HEK293 (cell line): ENCODE results near the gene METAP1D.

Experiments
- CTCF ChIA-PET: fragments of 350-600 bp; formaldehyde crosslinking; extraction: SDS; loops from one replicate; lab custom pipeline; 2021; ENCODE audit warnings: antibody characterized with exemption; lab: Yijun Ruan, JAX
- POLR2A ChIA-PET: fragments of 300-600 bp; formaldehyde crosslinking; extraction: SDS; loops from one replicate; lab custom pipeline; 2020; ENCODE audit warnings: antibody characterized with exemption, inconsistent platforms; lab: Yijun Ruan, JAX
- H3K27ac ChIP-seq: fragments of 200-500 bp; sonication (Bioruptor generic); 2 replicates; pipeline ENCODE4 v1.5.1; 2014; ENCODE audit warnings: low read depth, low read length, control low read depth, inconsistent platforms; ENCODE audit errors: extremely low read depth
- H3K36me3 ChIP-seq, 2 experiments: fragments of 200-500 bp in 1 of 2; sonication (Bioruptor generic) in 1 of 2; 1 replicate in 1 of 2; 2 replicates in 1 of 2; pipeline ENCODE4 v1.5.1; 2014 to 2017; ENCODE audit warnings: inconsistent platforms in 2 of 2, low read length in 2 of 2; ENCODE audit not compliant: control insufficient read depth in 2 of 2, insufficient read depth in 1 of 2
- H3K4me1 ChIP-seq: fragments of 200-500 bp; sonication (Bioruptor generic); 2 replicates; pipeline ENCODE4 v1.5.1; 2014; ENCODE audit warnings: mild to moderate bottlenecking, low read length, inconsistent platforms; ENCODE audit not compliant: control insufficient read depth, insufficient read depth
- H3K4me3 ChIP-seq: 2 replicates; pipeline ENCODE4 v1.5.1; 2011; ENCODE audit warnings: low read depth, mild to moderate bottlenecking, control low read depth, low read length, moderate library complexity
- H3K9me3 ChIP-seq: fragments of 200-500 bp; sonication (Bioruptor generic); 2 replicates; pipeline ENCODE4 v1.5.1; 2014; ENCODE audit warnings: low read depth, low read length, inconsistent platforms; ENCODE audit not compliant: control insufficient read depth, insufficient read depth
- SCRT1 ChIP-seq: fragments of 450-650 bp; formaldehyde crosslinking; IDR thresholded peaks from 2 replicates; pipeline ENCODE4 v1.5.1; 2016; ENCODE audit warnings: missing biosample characterization, missing genetic modification characterization, borderline replicate concordance
- SCRT2 ChIP-seq: fragments of 450-650 bp; formaldehyde crosslinking; IDR thresholded peaks from 2 replicates; pipeline ENCODE4 v1.5.1; 2016; ENCODE audit warnings: missing biosample characterization, missing genetic modification characterization
- SP2 ChIP-seq: fragments of 450-650 bp; formaldehyde crosslinking; IDR thresholded peaks from 2 replicates; pipeline ENCODE4 v1.5.1; 2016; ENCODE audit warnings: missing biosample characterization, missing genetic modification characterization
- ZBTB11 ChIP-seq: fragments of 450-650 bp; formaldehyde crosslinking; conservative IDR thresholded peaks from 2 replicates; pipeline ENCODE4 v1.5.1; 2016; ENCODE audit warnings: low read depth, missing biosample characterization, missing genetic modification characterization
- ZFP3 ChIP-seq: fragments of 450-650 bp; formaldehyde crosslinking; IDR thresholded peaks from 2 replicates; pipeline ENCODE4 v1.5.1; 2016; ENCODE audit warnings: low read depth, missing biosample characterization, missing genetic modification characterization
- ZNF10 ChIP-seq: fragments of 450-650 bp; formaldehyde crosslinking; IDR thresholded peaks from 2 replicates; pipeline ENCODE4 v1.5.1; 2017; ENCODE audit warnings: missing biosample characterization, missing genetic modification characterization
- ZNF148 ChIP-seq: fragments of 450-650 bp; formaldehyde crosslinking; IDR thresholded peaks from 2 replicates; pipeline ENCODE4 v1.5.0; 2017; ENCODE audit warnings: missing biosample characterization, missing genetic modification characterization, borderline replicate concordance
- ZNF311 ChIP-seq: fragments of 450-650 bp; formaldehyde crosslinking; IDR thresholded peaks from 2 replicates; pipeline ENCODE4 v1.5.1; 2017; ENCODE audit warnings: missing biosample characterization, missing genetic modification characterization, borderline replicate concordance
- ZNF324 ChIP-seq: fragments of 450-650 bp; formaldehyde crosslinking; IDR thresholded peaks from 2 replicates; pipeline ENCODE4 v1.5.1; 2016; ENCODE audit warnings: missing biosample characterization, missing genetic modification characterization
- ZNF362 ChIP-seq: fragments of 450-650 bp; formaldehyde crosslinking; IDR thresholded peaks from 2 replicates; pipeline ENCODE4 v1.5.1; 2016; ENCODE audit warnings: missing biosample characterization, missing genetic modification characterization
- ZNF366 ChIP-seq: fragments of 450-650 bp; formaldehyde crosslinking; conservative IDR thresholded peaks from 2 replicates; pipeline ENCODE4 v1.5.1; 2016; ENCODE audit warnings: missing biosample characterization, missing genetic modification characterization
- ZNF391 ChIP-seq: fragments of 450-650 bp; formaldehyde crosslinking; IDR thresholded peaks from 2 replicates; pipeline ENCODE4 v1.5.1; 2016; ENCODE audit warnings: low read depth, missing biosample characterization, missing genetic modification characterization, borderline replicate concordance
- ZNF426 ChIP-seq: fragments of 450-650 bp; formaldehyde crosslinking; IDR thresholded peaks from 2 replicates; pipeline ENCODE4 v1.5.1; 2017; ENCODE audit warnings: missing biosample characterization, missing genetic modification characterization, mild to moderate bottlenecking, inconsistent platforms, moderate library complexity
- ZNF488 ChIP-seq: fragments of 450-650 bp; formaldehyde crosslinking; IDR thresholded peaks from 2 replicates; pipeline ENCODE4 v1.5.1; 2016; ENCODE audit warnings: missing biosample characterization, missing genetic modification characterization
- ZNF596 ChIP-seq: fragments of 450-650 bp; IDR thresholded peaks from 2 replicates; pipeline ENCODE4 v1.5.0; 2018; ENCODE audit warnings: missing biosample characterization, mild to moderate bottlenecking, missing genetic modification characterization, moderate library complexity
- ZNF610 ChIP-seq: fragments of 450-650 bp; formaldehyde crosslinking; IDR thresholded peaks from 2 replicates; pipeline ENCODE4 v1.5.1; 2016; ENCODE audit warnings: missing biosample characterization, missing genetic modification characterization, borderline replicate concordance
- ZNF645 ChIP-seq: fragments of 450-650 bp; formaldehyde crosslinking; IDR thresholded peaks from 2 replicates; pipeline ENCODE4; 2016; ENCODE audit warnings: missing biosample characterization, missing genetic modification characterization
- ZNF768 ChIP-seq: fragments of 450-650 bp; formaldehyde crosslinking; IDR thresholded peaks from 2 replicates; pipeline ENCODE4 v1.5.1; 2018; ENCODE audit warnings: missing biosample characterization, mild to moderate bottlenecking, missing genetic modification characterization
- ZNF791 ChIP-seq: fragments of 450-650 bp; formaldehyde crosslinking; IDR thresholded peaks from 2 replicates; pipeline ENCODE4 v1.5.1; 2016; ENCODE audit warnings: missing biosample characterization, missing genetic modification characterization

Gene METAP1D

GRCh38 chr2:172116107-172116506 lies 116.4 kb downstream of the METAP1D start:
- Histone ChIP-seq H3K27ac (no peak overlapping the region), H3K9me3 (no peaks in the 10 kb centered on the region), H3K36me3 (no peaks in the 10 kb centered on the region), H3K4me3 (no peak overlapping the region), H3K4me1 (no peaks in the 10 kb centered on the region)
- no peak for TF ChIP-seq ZNF791 (tag by site-specific recombination)
- no peak for TF ChIP-seq SP2 (tag by site-specific recombination)
- TF ChIP-seq ZNF426 (tag by site-specific recombination): no peak
- no peak for TF ChIP-seq ZNF610 (tag by site-specific recombination)
- no peak for TF ChIP-seq ZNF366
- no peak for TF ChIP-seq ZNF311 (tag by site-specific recombination)
- no peak for TF ChIP-seq ZNF362
- TF ChIP-seq ZFP3 (tag by site-specific recombination): no peak
- ChIA-PET CTCF (interaction anchor here (1.0 to 5.7 kb wide), 5 partner anchors 11 to 543 kb away, joined by 3 to 98 read pairs (median 13); no protein-coding TSS in a partner anchor), POLR2A (no interaction called here)

GRCh38 chr2:172119089-172119488 lies 119.3 kb downstream of the METAP1D start:
- ChIA-PET POLR2A (no interaction called here), CTCF (interaction anchor here (0.6 to 1.6 kb wide), 5 partner anchors 8 to 544 kb away, joined by 3 to 4 read pairs (median 3); no protein-coding TSS in a partner anchor)
- H3K4me3 ChIP-seq: no peak overlapping the region
- H3K36me3 ChIP-seq: no peaks in the 10 kb centered on the region
- no peaks in the 10 kb centered on the region for H3K4me1 ChIP-seq
- H3K27ac ChIP-seq: no peak overlapping the region
- peak; percentile 85 for TF ChIP-seq SCRT2 (tag by site-specific recombination)
- no peak for TF ChIP-seq ZNF324 (tag by site-specific recombination)
- no peaks in the 10 kb centered on the region for H3K9me3 ChIP-seq

- CTCF ChIA-PET: interaction anchor here (0.9 to 1.6 kb wide), 3 partner anchors 7 to 1190 kb away, joined by 3 to 5 read pairs (median 4); no protein-coding TSS in a partner anchor
- POLR2A ChIA-PET: interaction anchor here (1.4 to 1.5 kb wide), 2 partner anchors 17 to 198 kb away, joined by 3 read pairs; partner anchors contain the start of genes DLX2 and HAT1
- no peak for TF ChIP-seq SCRT2 (tag by site-specific recombination)
- no peak for TF ChIP-seq ZNF391 (tag by site-specific recombination)
- no peak for TF ChIP-seq ZNF645
- no peak for TF ChIP-seq ZBTB11 (tag by site-specific recombination)
- TF ChIP-seq ZNF768 (tag by site-specific recombination): no peak
- TF ChIP-seq ZNF488 (tag by site-specific recombination): no peak
- no peak for TF ChIP-seq ZNF596 (tag by site-specific recombination)
- TF ChIP-seq ZNF148: no peak
- no peak for TF ChIP-seq ZNF10 (tag by site-specific recombination)
- no peak for TF ChIP-seq SCRT1 (tag by site-specific recombination)
Measured at GRCh38 chr2:172120118-172120517, 120.4 kb downstream of the METAP1D start.

More at GRCh38 chr2:172120118-172120517, 120.4 kb downstream of the METAP1D start:
- Histone ChIP-seq H3K4me1 (no peaks in the 10 kb centered on the region), H3K4me3 (no peak overlapping the region), H3K36me3 (no peaks in the 10 kb centered on the region), H3K9me3 (no peaks in the 10 kb centered on the region), H3K27ac (no peak overlapping the region)
